Measurements from ENCODE around the gene ANXA4. TPM values are rescaled to one million over a fixed set of nuclear protein-coding genes. Genes with fewer than 3 reads are reported as not detected.
"Not testable (repeated sequence)": the region's sequence is repeated elsewhere in the genome, so short reads cannot be mapped to it uniquely, and the experiment has no call there.

Gene ANXA4
- total RNA-seq, 2 donors from 2014 or later = 22.4 to 32.0 TPM

- no peak for ATAC-seq
- DNase-seq (ENCODE audit: low spot score in 2 of 2) = no peak
- no peak overlapping the region for H3K27ac Mint-ChIP-seq
- peaks cover 0 to 10% of the 10 kb centered on the region in 2 donors for H3K9me3 Mint-ChIP-seq
- H3K36me3 Mint-ChIP-seq = peaks cover 0 to 7% of the 10 kb centered on the region in 2 donors
These were observed 39.7 kb downstream of the ANXA4 start for GRCh38 chr2:69781321-69782248.

GRCh38 chr2:69784228-69784627, 42.3 kb downstream of the ANXA4 start:
- Mint-ChIP-seq H3K9me3 (no peaks in the 10 kb centered on the region), H3K36me3 (no peaks in the 10 kb centered on the region), H3K27ac (no peak overlapping the region)
- DNase-seq (ENCODE audit: low spot score in 2 of 2) (no peak), ATAC-seq (no peak)

- H3K9me3 Mint-ChIP-seq = no peaks in the 10 kb centered on the region
- DNase-seq (ENCODE audit: low spot score in 2 of 2) = no peak
- no peak overlapping the region for H3K27ac Mint-ChIP-seq
- ATAC-seq = no peak
- no peaks in the 10 kb centered on the region for H3K36me3 Mint-ChIP-seq
These were observed 43.4 kb downstream of the ANXA4 start for GRCh38 chr2:69785358-69785757.

GRCh38 chr2:69786052-69786560, 44.2 kb downstream of the ANXA4 start:
- Mint-ChIP-seq H3K36me3 (no peaks in the 10 kb centered on the region), H3K9me3 (no peaks in the 10 kb centered on the region), H3K27ac (peak overlapping the region in 1 of 2 donors; percentile 27)
- ATAC-seq (no peak), DNase-seq (ENCODE audit: low spot score in 2 of 2) (no peak)

- no peaks in the 10 kb centered on the region for H3K36me3 Mint-ChIP-seq
These were observed 47.3 kb downstream of the ANXA4 start for GRCh38 chr2:69789175-69789721.

GRCh38 chr2:69789772-69790600, 48.1 kb downstream of the ANXA4 start:
- ATAC-seq (no peak), DNase-seq (ENCODE audit: low spot score in 2 of 2) (no peak)
- peak overlapping the region in 1 of 2 donors; percentile 22 for H3K27ac Mint-ChIP-seq
- no peaks in the 10 kb centered on the region for H3K36me3 Mint-ChIP-seq
- H3K9me3 Mint-ChIP-seq = no peaks in the 10 kb centered on the region

More at GRCh38 chr2:69789175-69789721, 47.3 kb downstream of the ANXA4 start:
- DNase-seq (ENCODE audit: low spot score in 2 of 2) (no peak), ATAC-seq (no peak)
- Mint-ChIP-seq H3K9me3 (no peaks in the 10 kb centered on the region), H3K27ac (no peak overlapping the region)

- no peaks in the 10 kb centered on the region for H3K36me3 Mint-ChIP-seq
- H3K27ac Mint-ChIP-seq = peak overlapping the region in 1 of 2 donors; percentile 22
- ATAC-seq (no peak), DNase-seq (ENCODE audit: low spot score in 2 of 2) (no peak)
- H3K9me3 Mint-ChIP-seq = no peaks in the 10 kb centered on the region
These were observed 48.6 kb downstream of the ANXA4 start for GRCh38 chr2:69790601-69790959.

- DNase-seq (ENCODE audit: low spot score in 2 of 2) (no peak), ATAC-seq (no peak)
- H3K27ac Mint-ChIP-seq = no peak overlapping the region
- no peaks in the 10 kb centered on the region for H3K9me3 Mint-ChIP-seq
- H3K36me3 Mint-ChIP-seq = no peaks in the 10 kb centered on the region
These were observed 49.1 kb downstream of the ANXA4 start for GRCh38 chr2:69791045-69791444.

- ATAC-seq = no peak
- H3K27ac Mint-ChIP-seq = no peak overlapping the region
These were observed 54.2 kb downstream of the ANXA4 start for GRCh38 chr2:69796174-69796573.

GRCh38 chr2:69797235-69797634, 55.3 kb downstream of the ANXA4 start:
- Mint-ChIP-seq H3K36me3 (no peaks in the 10 kb centered on the region), H3K27ac (no peak overlapping the region), H3K9me3 (no peaks in the 10 kb centered on the region)
- DNase-seq (ENCODE audit: low spot score in 2 of 2) (no peak), ATAC-seq (no peak)

More at GRCh38 chr2:69796174-69796573, 54.2 kb downstream of the ANXA4 start:
- Mint-ChIP-seq H3K9me3 (no peaks in the 10 kb centered on the region), H3K36me3 (no peaks in the 10 kb centered on the region)
- no peak for DNase-seq (ENCODE audit: low spot score in 2 of 2)

- DNase-seq (ENCODE audit: low spot score in 2 of 2) (no peak), ATAC-seq (no peak)
- H3K9me3 Mint-ChIP-seq = no peaks in the 10 kb centered on the region
- H3K27ac Mint-ChIP-seq = no peak overlapping the region
- H3K36me3 Mint-ChIP-seq = no peaks in the 10 kb centered on the region
These were observed 55.9 kb downstream of the ANXA4 start for GRCh38 chr2:69797836-69798289.

GRCh38 chr2:69798290-69798908, 56.5 kb downstream of the ANXA4 start:
- Mint-ChIP-seq H3K9me3 (no peaks in the 10 kb centered on the region), H3K27ac (no peak overlapping the region), H3K36me3 (peaks cover 0 to 4% of the 10 kb centered on the region in 2 donors)
- peak in 1 of 2 donors; percentile 40 for ATAC-seq
- no peak for DNase-seq (ENCODE audit: low spot score in 2 of 2)

GRCh38 chr2:69798909-69799526, 57.1 kb downstream of the ANXA4 start:
- no peaks in the 10 kb centered on the region for H3K9me3 Mint-ChIP-seq
- H3K36me3 Mint-ChIP-seq = peaks cover 0 to 7% of the 10 kb centered on the region in 2 donors
- DNase-seq (ENCODE audit: low spot score in 2 of 2) = no peak
- peak in 1 of 2 donors; percentile 7 for ATAC-seq
- no peak overlapping the region for H3K27ac Mint-ChIP-seq

- no peak overlapping the region for H3K27ac Mint-ChIP-seq
- ATAC-seq (no peak), DNase-seq (ENCODE audit: low spot score in 2 of 2) (no peak)
- H3K9me3 Mint-ChIP-seq = no peaks in the 10 kb centered on the region
- peaks cover 0 to 7% of the 10 kb centered on the region in 2 donors for H3K36me3 Mint-ChIP-seq
These were observed 59.9 kb downstream of the ANXA4 start for GRCh38 chr2:69801745-69802290.

- ATAC-seq; H3K9me3 Mint-ChIP-seq; H3K27ac Mint-ChIP-seq; DNase-seq (ENCODE audit: low spot score in 2 of 2); H3K36me3 Mint-ChIP-seq: not testable (repeated sequence)
These were observed 60.9 kb downstream of the ANXA4 start for GRCh38 chr2:69802781-69803367.
